ENCODE measurements around the gene TBCD. TPM values are rescaled to one million over a fixed set of nuclear protein-coding genes. Genes with fewer than 3 reads are reported as not detected.

The TBCD gene
- total RNA-seq, 3 donors from 2014 or later = 45.4 to 65.9 (median 53.3) TPM

DNA sequence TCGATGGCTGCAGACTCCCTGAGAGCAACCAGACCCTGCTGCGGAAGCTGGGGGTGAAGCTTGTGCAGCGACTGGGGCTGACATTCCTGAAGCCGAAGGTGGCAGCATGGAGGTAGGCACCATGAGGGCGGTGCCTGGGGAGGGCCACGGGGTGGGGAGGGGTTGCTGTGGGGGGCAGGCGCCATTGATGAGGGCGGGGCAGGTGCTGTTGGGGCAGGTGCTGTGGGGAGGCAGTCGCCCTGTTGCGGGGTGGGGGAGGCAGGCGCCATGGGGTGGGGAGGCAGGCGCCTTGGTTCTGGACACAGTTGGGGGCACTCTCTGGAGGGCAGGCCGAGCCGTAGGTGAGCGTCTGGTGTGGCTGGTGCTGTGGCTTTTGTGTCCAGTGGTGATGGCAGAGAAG lies 49.0 kb downstream of the TBCD start:
- no peak for TF ChIP-seq POLR2A (IDR thresholded peaks at IDR 0.05)
- TF ChIP-seq, protein P1, sequence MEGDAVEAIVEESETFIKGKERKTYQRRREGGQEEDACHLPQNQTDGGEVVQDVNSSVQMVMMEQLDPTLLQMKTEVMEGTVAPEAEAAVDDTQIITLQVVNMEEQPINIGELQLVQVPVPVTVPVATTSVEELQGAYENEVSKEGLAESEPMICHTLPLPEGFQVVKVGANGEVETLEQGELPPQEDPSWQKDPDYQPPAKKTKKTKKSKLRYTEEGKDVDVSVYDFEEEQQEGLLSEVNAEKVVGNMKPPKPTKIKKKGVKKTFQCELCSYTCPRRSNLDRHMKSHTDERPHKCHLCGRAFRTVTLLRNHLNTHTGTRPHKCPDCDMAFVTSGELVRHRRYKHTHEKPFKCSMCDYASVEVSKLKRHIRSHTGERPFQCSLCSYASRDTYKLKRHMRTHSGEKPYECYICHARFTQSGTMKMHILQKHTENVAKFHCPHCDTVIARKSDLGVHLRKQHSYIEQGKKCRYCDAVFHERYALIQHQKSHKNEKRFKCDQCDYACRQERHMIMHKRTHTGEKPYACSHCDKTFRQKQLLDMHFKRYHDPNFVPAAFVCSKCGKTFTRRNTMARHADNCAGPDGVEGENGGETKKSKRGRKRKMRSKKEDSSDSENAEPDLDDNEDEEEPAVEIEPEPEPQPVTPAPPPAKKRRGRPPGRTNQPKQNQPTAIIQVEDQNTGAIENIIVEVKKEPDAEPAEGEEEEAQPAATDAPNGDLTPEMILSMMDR (IDR thresholded peaks at IDR 0.05) = no peak
- TF ChIP-seq POLR2AphosphoS5 (IDR thresholded peaks at IDR 0.05) = no peak
- no peak overlapping the region for H3K27ac ChIP-seq
- intact Hi-C loops (cut with DNase I; ENCODE audit: low total_unique reads) = no loop called here

DNA sequence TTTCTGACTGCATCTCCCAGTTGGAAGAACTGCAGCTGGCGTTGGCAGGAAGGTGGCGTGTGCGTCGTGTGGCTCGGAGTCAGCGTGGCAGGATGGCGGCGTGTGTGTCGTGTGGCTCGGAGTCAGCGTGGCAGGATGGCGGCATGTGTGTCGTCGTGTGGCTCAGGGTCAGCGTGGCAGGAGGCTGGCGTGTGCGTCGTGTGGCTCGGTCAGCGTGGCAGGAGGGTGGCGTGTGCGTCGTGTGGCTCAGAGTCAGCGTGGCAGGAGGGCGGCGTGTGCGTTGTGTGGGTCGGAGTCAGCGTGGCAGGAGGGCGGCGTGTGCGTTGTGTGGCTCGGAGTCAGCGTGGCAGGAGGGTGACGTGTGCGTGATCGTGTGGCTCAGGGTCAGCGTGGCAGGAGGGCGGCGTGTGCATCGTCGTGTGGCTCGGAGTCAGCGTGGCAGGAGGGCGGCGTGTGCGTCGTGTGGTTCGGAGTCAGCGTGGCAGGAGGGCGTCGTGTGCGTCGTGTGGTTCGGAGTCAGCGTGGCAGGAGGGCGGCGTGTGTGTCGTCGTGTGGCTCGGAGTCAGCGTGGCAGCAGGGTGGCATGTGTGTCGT lies 49.6 kb downstream of the TBCD start:
- H3K4me1 ChIP-seq = peaks cover 0 to 11% of the 10 kb centered on the region in 2 donors
- H3K36me3 ChIP-seq = no peaks in the 10 kb centered on the region
- no peak for TF ChIP-seq POLR2AphosphoS5 (IDR thresholded peaks at IDR 0.05)
- no peak for TF ChIP-seq POLR2A (IDR thresholded peaks at IDR 0.05)
- TF ChIP-seq, protein P1 (IDR thresholded peaks at IDR 0.05) = no peak
- DNase-seq (ENCODE audit: low spot score in 2 of 2) = no peak
- intact Hi-C loops (cut with DNase I; ENCODE audit: low total_unique reads) = no loop called here
- H3K27me3 ChIP-seq = no peaks in the 10 kb centered on the region
- H3K9me3 ChIP-seq = no peaks in the 10 kb centered on the region
- H3K4me3 ChIP-seq = no peak overlapping the region
- H3K27ac ChIP-seq = no peak overlapping the region

More for the DNA sequence above, 49.0 kb downstream of the TBCD start:
- no peak for DNase-seq (ENCODE audit: low spot score in 2 of 2)
- Histone ChIP-seq H3K9me3 (no peaks in the 10 kb centered on the region), H3K4me3 (no peak overlapping the region), H3K36me3 (no peaks in the 10 kb centered on the region), H3K27me3 (no peaks in the 10 kb centered on the region), H3K4me1 (peaks cover 0 to 11% of the 10 kb centered on the region in 2 donors)

DNA sequence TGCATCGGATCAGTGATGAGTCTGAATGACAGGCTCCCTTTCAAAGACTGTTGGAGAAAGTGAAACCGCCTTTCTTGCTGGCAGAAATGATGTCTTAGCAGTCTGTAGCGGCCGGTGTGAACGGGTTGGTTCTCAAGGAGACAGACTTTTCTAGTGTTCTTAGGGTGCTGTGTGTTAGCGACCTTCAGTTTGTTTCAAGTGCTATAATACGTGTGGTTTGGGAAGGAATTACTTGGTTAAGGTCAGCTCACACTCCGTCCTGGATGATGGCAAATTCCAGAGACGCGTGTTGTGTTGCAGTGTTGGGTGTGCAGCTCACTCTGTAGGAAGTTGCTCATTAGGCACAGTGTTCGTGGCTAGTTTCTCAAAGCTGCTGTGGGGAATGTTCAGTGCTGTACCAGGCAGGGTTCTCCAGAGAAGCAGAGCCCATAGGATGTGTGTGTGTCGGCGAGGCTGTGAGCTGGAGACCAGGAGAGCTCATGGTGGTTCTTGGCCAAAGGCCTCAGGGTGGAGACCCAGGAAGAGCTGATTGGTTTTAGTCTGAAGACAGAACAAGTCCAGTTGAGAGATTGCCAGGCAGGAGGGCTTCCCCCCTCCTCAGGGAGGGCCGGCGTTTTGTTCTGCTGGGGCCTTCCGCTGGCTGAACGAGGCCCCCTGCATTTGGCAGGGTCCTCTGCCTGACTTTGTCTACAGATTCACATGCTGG lies 50.4 kb downstream of the TBCD start:
- no peaks in the 10 kb centered on the region for H3K36me3 ChIP-seq
- no peaks in the 10 kb centered on the region for H3K9me3 ChIP-seq
- no peaks in the 10 kb centered on the region for H3K27me3 ChIP-seq
- intact Hi-C loops (cut with DNase I; ENCODE audit: low total_unique reads) = no loop called here
- peaks cover 0 to 11% of the 10 kb centered on the region in 2 donors for H3K4me1 ChIP-seq
- TF ChIP-seq, protein P1 (IDR thresholded peaks at IDR 0.05) = no peak
- TF ChIP-seq POLR2A (IDR thresholded peaks at IDR 0.05) (no peak), POLR2AphosphoS5 (IDR thresholded peaks at IDR 0.05) (no peak)
- no peak overlapping the region for H3K27ac ChIP-seq
- DNase-seq (ENCODE audit: low spot score in 2 of 2) = no peak
- no peak overlapping the region for H3K4me3 ChIP-seq

DNA sequence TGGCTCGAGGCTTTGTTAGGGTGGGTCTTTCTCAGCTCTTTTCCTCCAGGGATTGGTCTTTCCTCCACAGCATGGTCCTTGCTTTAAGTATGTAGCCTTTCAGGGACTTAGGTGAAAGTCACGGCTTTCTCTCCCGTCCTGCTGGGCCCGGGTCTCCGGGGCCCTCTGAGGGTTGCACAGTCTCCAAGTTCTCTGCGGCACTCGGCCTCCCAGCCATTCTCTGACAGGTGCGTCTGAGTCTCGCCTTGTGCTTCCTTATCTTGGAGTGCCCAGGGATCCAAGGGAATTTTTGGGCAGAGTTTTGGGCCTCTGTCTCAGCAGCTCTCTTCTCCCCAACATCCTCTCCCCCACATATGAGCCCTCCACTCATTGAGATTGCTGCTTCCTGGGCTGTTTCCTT lies 51.3 kb downstream of the TBCD start:
- Histone ChIP-seq H3K4me1 (peaks cover 0 to 11% of the 10 kb centered on the region in 2 donors), H3K4me3 (no peak overlapping the region), H3K27me3 (no peaks in the 10 kb centered on the region), H3K36me3 (no peaks in the 10 kb centered on the region), H3K27ac (no peak overlapping the region), H3K9me3 (no peaks in the 10 kb centered on the region)
- TF ChIP-seq, protein P1 (IDR thresholded peaks at IDR 0.05) = no peak
- TF ChIP-seq POLR2A (IDR thresholded peaks at IDR 0.05) (no peak), POLR2AphosphoS5 (IDR thresholded peaks at IDR 0.05) (no peak)
- intact Hi-C loops (cut with DNase I; ENCODE audit: low total_unique reads) = no loop called here
- no peak for DNase-seq (ENCODE audit: low spot score in 2 of 2)

GRCh38 chr17:82803606-82804005 lies 51.7 kb downstream of the TBCD start:
- no peak overlapping the region for H3K4me3 ChIP-seq
- no peaks in the 10 kb centered on the region for H3K27me3 ChIP-seq
- no peaks in the 10 kb centered on the region for H3K36me3 ChIP-seq
- TF ChIP-seq, protein P1 (IDR thresholded peaks at IDR 0.05) = no peak
- TF ChIP-seq POLR2AphosphoS5 (IDR thresholded peaks at IDR 0.05) (no peak), POLR2A (IDR thresholded peaks at IDR 0.05) (no peak)
- intact Hi-C loops (cut with DNase I; ENCODE audit: low total_unique reads) = no loop called here
- DNase-seq (ENCODE audit: low spot score in 2 of 2) = no peak
- H3K27ac ChIP-seq = no peak overlapping the region
- no peaks in the 10 kb centered on the region for H3K9me3 ChIP-seq
- peaks cover 0 to 11% of the 10 kb centered on the region in 2 donors for H3K4me1 ChIP-seq

Measured in breast epithelium (tissue), 4 donors.